ENCODE measurements around the gene RASSF6. TPM values are rescaled to one million over a fixed set of nuclear protein-coding genes. Genes with fewer than 3 reads are reported as not detected.

RASSF6 gene
- total RNA-seq, 3 donors from 2014 or later (not counting 1 experiment from before 2014, with no cell fraction given): 0.08 TPM; not detected in 2

- Mint-ChIP-seq H3K9me3 (peaks cover 2 to 3% of the 10 kb centered on the region in 2 donors), H3K27ac (no peak overlapping the region)
These were observed 82.1 kb downstream of the RASSF6 start for GRCh38 chr4:73538162-73538561.

GRCh38 chr4:73533515-73534422 lies 86.5 kb downstream of the RASSF6 start:
- H3K27me3 Mint-ChIP-seq (ENCODE audit: low read depth in 2 of 2): no peaks in the 10 kb centered on the region
- H3K27ac Mint-ChIP-seq: no peak overlapping the region
- WGBS (ENCODE audit: insufficient coverage): 90% methylated on average over 2 of the region's 2 CpGs

More at GRCh38 chr4:73538162-73538561, 82.1 kb downstream of the RASSF6 start:
- Histone ChIP-seq H3K9me3 (ENCODE audit: control insufficient read depth, insufficient read depth, low read length) (no peaks in the 10 kb centered on the region), H3K4me3 (ENCODE audit: low read length) (no peak overlapping the region), H3K27me3 (ENCODE audit: control insufficient read depth, insufficient read depth, low read length) (no peaks in the 10 kb centered on the region), H3K4me1 (ENCODE audit: control insufficient read depth, insufficient read depth, low read length) (no peaks in the 10 kb centered on the region), H3K27ac (ENCODE audit: low read length) (no peak overlapping the region), H3K36me3 (ENCODE audit: control insufficient read depth, insufficient read depth, low read length) (no peaks in the 10 kb centered on the region)
- H3K4me1 Mint-ChIP-seq: no peaks in the 10 kb centered on the region
- 100% methylated on average over 1 of the region's 2 CpGs for WGBS (ENCODE audit: insufficient coverage)
- H3K4me3 Mint-ChIP-seq: no peak overlapping the region
- DNase-seq (no peak), ATAC-seq (no peak)
- H3K36me3 Mint-ChIP-seq: no peaks in the 10 kb centered on the region
- intact Hi-C loops (cut with micrococcal nuclease): no loop called here
- H3K27me3 Mint-ChIP-seq (ENCODE audit: low read depth in 2 of 2): no peaks in the 10 kb centered on the region
- no peak for TF ChIP-seq CTCF (IDR thresholded peaks at IDR 0.05)

GRCh38 chr4:73528171-73528570 lies 92.1 kb downstream of the RASSF6 start:
- H3K4me3 Mint-ChIP-seq: no peak overlapping the region
- H3K4me1 ChIP-seq (ENCODE audit: control insufficient read depth, insufficient read depth, low read length): no peaks in the 10 kb centered on the region
- no peaks in the 10 kb centered on the region for H3K36me3 ChIP-seq (ENCODE audit: control insufficient read depth, insufficient read depth, low read length)
- DNase-seq: no peak
- H3K27me3 ChIP-seq (ENCODE audit: control insufficient read depth, insufficient read depth, low read length): no peaks in the 10 kb centered on the region
- TF ChIP-seq CTCF (IDR thresholded peaks at IDR 0.05): no peak
- no peaks in the 10 kb centered on the region for H3K9me3 Mint-ChIP-seq
- no peaks in the 10 kb centered on the region for H3K27me3 Mint-ChIP-seq (ENCODE audit: low read depth in 2 of 2)
- intact Hi-C loops (cut with micrococcal nuclease): no loop called here
- no peaks in the 10 kb centered on the region for H3K9me3 ChIP-seq (ENCODE audit: control insufficient read depth, insufficient read depth, low read length)
- H3K27ac Mint-ChIP-seq: no peak overlapping the region
- H3K4me3 ChIP-seq (ENCODE audit: low read length): no peak overlapping the region
- H3K36me3 Mint-ChIP-seq: no peaks in the 10 kb centered on the region
- ATAC-seq: no peak
- H3K4me1 Mint-ChIP-seq: no peaks in the 10 kb centered on the region
- 92% methylated on average over 2 of the region's 2 CpGs for WGBS (ENCODE audit: insufficient coverage)
- no peak overlapping the region for H3K27ac ChIP-seq (ENCODE audit: low read length)

More at GRCh38 chr4:73533515-73534422, 86.5 kb downstream of the RASSF6 start:
- no peak for TF ChIP-seq CTCF (IDR thresholded peaks at IDR 0.05)
- Mint-ChIP-seq H3K36me3 (no peaks in the 10 kb centered on the region), H3K4me3 (no peak overlapping the region), H3K9me3 (no peaks in the 10 kb centered on the region), H3K4me1 (no peaks in the 10 kb centered on the region)
- no peak overlapping the region for H3K4me3 ChIP-seq (ENCODE audit: low read length)
- no peaks in the 10 kb centered on the region for H3K27me3 ChIP-seq (ENCODE audit: control insufficient read depth, insufficient read depth, low read length)
- no peak for DNase-seq
- intact Hi-C loops (cut with micrococcal nuclease): no loop called here
- no peaks in the 10 kb centered on the region for H3K36me3 ChIP-seq (ENCODE audit: control insufficient read depth, insufficient read depth, low read length)
- no peaks in the 10 kb centered on the region for H3K4me1 ChIP-seq (ENCODE audit: control insufficient read depth, insufficient read depth, low read length)
- no peaks in the 10 kb centered on the region for H3K9me3 ChIP-seq (ENCODE audit: control insufficient read depth, insufficient read depth, low read length)
- ATAC-seq: no peak
- no peak overlapping the region for H3K27ac ChIP-seq (ENCODE audit: low read length)

All from natural killer cell (primary cell).